ENCODE results near the gene AKAP11.

DNA sequence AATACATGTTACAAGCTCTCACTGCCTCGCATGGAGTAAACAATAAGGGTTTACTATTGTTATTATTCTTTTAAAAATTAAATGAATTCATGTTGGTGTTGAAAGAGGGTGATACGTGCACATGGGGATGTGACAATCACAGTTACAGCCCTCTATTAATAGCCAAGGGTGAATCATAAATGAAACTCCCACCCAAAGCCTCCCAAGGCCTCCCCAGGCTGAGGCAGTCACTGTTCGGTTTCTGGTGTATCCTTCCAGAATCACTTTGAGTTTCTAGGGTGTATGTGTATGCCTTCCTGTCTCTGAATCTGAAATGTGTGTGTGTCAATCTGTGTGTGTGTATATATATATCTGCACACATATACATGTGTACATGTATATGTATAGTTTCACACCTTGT lies 73.4 kb downstream of the AKAP11 start:
- no peak for TF ChIP-seq EZH2 (IDR thresholded peaks at IDR 0.05; ENCODE audit: borderline replicate concordance, low read depth, low read length, severe bottlenecking)
- TF ChIP-seq CTCF (IDR thresholded peaks at IDR 0.05; ENCODE audit: borderline replicate concordance, extremely low read depth, low read length, poor library complexity, severe bottlenecking): no peak

Measured in DND-41 (cell line).